Motor neuron (in vitro differentiated cells): ENCODE measurements around the gene DCDC2. TPM values are rescaled to one million over a fixed set of nuclear protein-coding genes. Genes with fewer than 3 reads are reported as not detected.
"Not testable (repeated sequence)": the region's sequence is repeated elsewhere in the genome, so short reads cannot be mapped to it uniquely, and the experiment has no call there.

ENCODE experiments used
- ATAC-seq, 8 experiments: fragments of 200-7000 bp; cut with Tn5 transposase; replicated peaks in 6 of 8; 2 replicates each; pipeline ENCODE4 v1.8.0; 2021; ENCODE audit warnings: mild to moderate bottlenecking in 8 of 8, moderate library complexity in 8 of 8
- H3K27ac ChIP-seq, 2 donors: fragments of 250-450 bp; sonication (Bioruptor Pico); 2 replicates each; pipeline ENCODE4 v1.9.0; 2021; ENCODE audit warnings: antibody characterized with exemption in 2 of 2, mild to moderate bottlenecking in 2 of 2, moderate library complexity in 1 of 2
- H3K4me1 ChIP-seq, 2 donors: fragments of 250-450 bp; sonication (Bioruptor Pico); replicated peaks in 1 of 2; 2 replicates each; pipeline ENCODE4 v1.6.1; 2021; ENCODE audit warnings: antibody characterized with exemption in 2 of 2, mild to moderate bottlenecking in 2 of 2, moderate library complexity in 1 of 2
- H3K4me3 ChIP-seq, 5 donors: fragments of 250-450 bp; sonication (Bioruptor Pico); 2 replicates each; pipeline ENCODE4 v1.9.0; 2021; ENCODE audit warnings: antibody characterized with exemption in 5 of 5, mild to moderate bottlenecking in 5 of 5, moderate library complexity in 4 of 5
- WGBS, 10 experiments: fragments of 450-650 bp; shearing (Covaris generic); methylation state at CpG; one replicate each; pipeline ENCODE4 v1.0.0; 2022; 5-methylcytosine and 5-hydroxymethylcytosine counted together
- in situ Hi-C, 9 experiments: fragments of 400-800 bp; cut with MboI; loops; one replicate each; pipeline ENCODE4 v1.15.0; 2021; ENCODE audit warnings: low sequenced_read_pairs in 9 of 9, low pct_unique_long_range_greater_than_20kb in 2 of 9; ENCODE audit not compliant: unreplicated experiment in 9 of 9
- total RNA-seq, 8 experiments: library from RNA; unstranded; fragments of 300-600 nt; gene quantifications; 2 replicates each; pipeline versions ENCODE4 v1.2.3 to v1.2.4, GENCODE V29; 2022

DCDC2 gene
- total RNA-seq, 8 experiments from 2014 or later, result 0.21 to 13.3 (median 0.90) TPM

DNA sequence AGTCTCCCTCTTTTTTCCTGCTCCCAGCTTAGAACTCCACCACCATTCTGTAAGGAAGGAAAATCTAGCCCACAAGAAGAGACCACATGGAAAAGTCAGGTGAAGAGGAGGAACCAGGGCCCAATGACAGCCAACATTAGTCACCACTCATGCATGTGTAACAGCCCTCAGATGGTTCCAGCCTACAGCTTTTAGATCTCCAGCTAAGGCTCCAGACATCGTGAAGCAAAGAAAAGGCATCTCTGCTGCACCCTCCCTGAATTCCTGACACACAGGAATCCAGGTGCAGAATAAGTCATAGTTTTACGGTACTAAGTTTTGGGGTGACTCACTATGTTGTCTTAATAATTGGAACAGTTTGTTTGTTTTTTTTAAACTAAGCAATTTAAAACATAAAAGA, 25.5 kb downstream of the DCDC2 start:
- in situ Hi-C loops, result no loop called here

DNA sequence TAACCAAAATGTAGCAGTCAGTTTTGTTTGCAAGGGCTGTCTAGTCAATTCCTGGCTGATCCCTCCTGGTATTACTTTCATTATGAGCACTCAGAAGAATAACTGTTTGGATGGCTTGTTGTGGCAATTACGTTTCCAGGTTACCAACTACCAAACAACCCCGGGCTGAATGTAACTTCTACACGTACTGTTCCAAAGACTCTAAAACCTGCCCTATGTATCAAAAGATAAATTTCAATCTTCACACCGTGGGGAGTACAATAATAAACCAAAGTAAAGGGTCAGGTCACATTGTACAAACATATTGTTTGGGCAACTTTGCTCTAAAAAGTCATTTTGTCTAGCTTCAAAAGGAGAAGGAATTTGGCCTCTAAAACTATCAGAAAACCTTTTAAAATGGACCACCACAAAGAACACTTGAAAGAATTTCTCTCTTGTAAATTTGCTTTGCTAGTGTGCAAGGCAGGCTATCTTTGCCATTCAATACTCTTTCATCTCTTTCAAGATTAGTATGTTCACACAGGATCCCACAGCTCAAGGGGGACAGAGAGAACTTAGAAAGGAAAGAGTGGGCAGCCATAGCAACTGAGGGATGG, 27.6 kb downstream of the DCDC2 start:
- ATAC-seq, result peak in 2 of 8 experiments; percentile 52 to 90
- WGBS, 10 experiments, result 0 to 80% (median 54%) methylated on average over 1 to 4 of the region's 4 CpGs
- in situ Hi-C loops, result no loop called here

More for the DNA sequence above, 25.5 kb downstream of the DCDC2 start:
- no peak overlapping the region for H3K4me3 ChIP-seq
- H3K4me1 ChIP-seq, result no peaks in the 10 kb centered on the region
- H3K27ac ChIP-seq, result no peak overlapping the region
- 30 to 100% (median 40%) methylated on average over 1 of the region's 2 CpGs; no CpG with 5 or more reads in 3 of the 10 experiments for WGBS, 10 experiments
- ATAC-seq, result no peak

DNA sequence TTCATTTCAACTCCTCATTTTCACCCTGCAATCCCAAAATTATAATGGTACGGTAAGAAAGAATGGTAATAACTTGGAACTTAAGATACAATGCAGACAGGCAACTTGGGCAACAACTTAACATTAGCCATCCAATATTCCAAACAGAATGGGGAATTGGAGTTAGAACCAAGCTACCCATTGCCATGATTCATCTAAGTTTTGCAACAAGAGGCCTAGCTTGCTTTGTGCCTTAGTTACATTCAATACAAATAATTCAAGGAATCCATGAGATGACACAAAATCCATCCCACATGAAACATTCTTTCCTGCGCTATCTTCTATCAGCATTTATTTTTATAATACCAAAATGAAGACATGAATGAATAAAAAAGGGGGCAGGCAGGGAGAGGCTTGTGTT, 28.4 kb downstream of the DCDC2 start:
- in situ Hi-C loops, result no loop called here
- no peak overlapping the region for H3K27ac ChIP-seq
- no peaks in the 10 kb centered on the region for H3K4me1 ChIP-seq
- no peak for ATAC-seq
- no peak overlapping the region for H3K4me3 ChIP-seq
- WGBS, 10 experiments, result 44 to 100% (median 80%) methylated on average over 1 to 2 of the region's 2 CpGs; no CpG with 5 or more reads in 2 of the 10 experiments

More for the DNA sequence above, 27.6 kb downstream of the DCDC2 start:
- H3K4me3 ChIP-seq, result no peak overlapping the region
- no peak overlapping the region for H3K27ac ChIP-seq
- no peaks in the 10 kb centered on the region for H3K4me1 ChIP-seq

DNA sequence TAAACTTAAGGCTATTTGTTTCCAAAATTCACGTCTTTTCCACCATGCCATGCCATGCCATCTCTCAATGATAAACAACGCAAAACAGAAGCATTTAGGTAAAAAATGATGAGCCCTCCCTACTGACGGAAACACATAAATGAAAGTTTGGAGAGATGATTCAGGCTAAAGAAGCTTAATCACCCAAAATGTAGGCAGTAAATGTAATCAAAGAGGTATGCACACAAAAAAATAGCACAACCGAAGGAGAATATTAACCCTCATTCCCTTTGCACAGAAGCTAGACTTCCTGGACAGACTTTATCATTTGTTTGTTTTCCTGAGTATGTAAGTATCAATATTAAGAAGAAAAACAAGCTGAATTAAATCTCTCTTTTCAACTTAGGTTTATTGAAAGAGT, 28.8 kb downstream of the DCDC2 start:
- in situ Hi-C loops, result no loop called here
- no peaks in the 10 kb centered on the region for H3K4me1 ChIP-seq
- no peak overlapping the region for H3K4me3 ChIP-seq
- 64 to 100% (median 88%) methylated on average over 2 to 4 of the region's 4 CpGs for WGBS, 10 experiments
- ATAC-seq, result no peak
- no peak overlapping the region for H3K27ac ChIP-seq

DNA sequence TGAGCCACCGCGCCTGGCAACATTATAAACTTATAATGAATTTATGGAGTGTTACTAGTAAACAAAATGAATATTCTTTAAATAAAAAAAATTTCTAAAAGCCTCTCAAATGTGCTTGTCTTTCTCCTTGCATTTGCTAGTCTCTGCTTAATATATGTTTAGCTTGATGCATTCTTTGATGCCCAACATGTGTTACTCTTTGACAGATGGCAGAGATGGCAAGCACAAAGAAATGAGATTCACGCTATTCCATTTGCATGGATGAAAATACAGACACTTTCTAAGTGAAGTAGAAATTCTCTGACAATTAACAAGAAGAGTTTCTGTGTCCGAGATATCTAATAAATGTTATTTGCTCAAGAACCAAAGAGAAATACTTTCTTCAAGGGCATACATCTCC, 30.1 kb downstream of the DCDC2 start:
- in situ Hi-C loops, result no loop called here
- WGBS, 10 experiments, result 17 to 100% (median 92%) methylated on average over 1 to 4 of the region's 4 CpGs
- H3K4me1 ChIP-seq, result no peaks in the 10 kb centered on the region

DNA sequence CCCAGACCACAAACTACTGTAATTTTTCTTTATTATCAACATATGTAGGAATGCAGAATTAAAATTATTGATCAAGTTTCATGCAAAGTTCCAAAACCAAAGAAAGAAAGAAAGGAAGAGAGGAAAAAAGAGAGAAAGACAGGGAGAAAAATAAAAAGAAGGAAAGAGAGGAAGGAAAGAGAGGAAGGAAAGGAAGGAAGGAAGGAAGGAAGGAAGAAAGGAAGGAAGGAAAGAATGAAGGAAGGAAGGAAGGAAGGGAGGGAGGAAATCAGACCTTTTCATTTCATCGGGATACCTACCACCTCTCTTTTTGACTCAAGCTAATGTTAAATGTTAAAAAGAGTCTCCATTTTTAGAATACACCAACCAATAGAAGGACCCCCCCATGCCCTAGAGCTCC, 31.9 kb downstream of the DCDC2 start:
- Histone ChIP-seq H3K4me3 (no peak overlapping the region), H3K4me1 (peaks cover 0 to 3% of the 10 kb centered on the region in 2 donors), H3K27ac (no peak overlapping the region)
- no peak for ATAC-seq
- in situ Hi-C loops, result no loop called here
- 90 to 100% (median 92%) methylated on average over 1 of the region's 1 CpG; no CpG with 5 or more reads in 5 of the 10 experiments for WGBS, 10 experiments

More for the DNA sequence above, 30.1 kb downstream of the DCDC2 start:
- ATAC-seq, result no peak
- Histone ChIP-seq H3K27ac (no peak overlapping the region), H3K4me3 (no peak overlapping the region)

DNA sequence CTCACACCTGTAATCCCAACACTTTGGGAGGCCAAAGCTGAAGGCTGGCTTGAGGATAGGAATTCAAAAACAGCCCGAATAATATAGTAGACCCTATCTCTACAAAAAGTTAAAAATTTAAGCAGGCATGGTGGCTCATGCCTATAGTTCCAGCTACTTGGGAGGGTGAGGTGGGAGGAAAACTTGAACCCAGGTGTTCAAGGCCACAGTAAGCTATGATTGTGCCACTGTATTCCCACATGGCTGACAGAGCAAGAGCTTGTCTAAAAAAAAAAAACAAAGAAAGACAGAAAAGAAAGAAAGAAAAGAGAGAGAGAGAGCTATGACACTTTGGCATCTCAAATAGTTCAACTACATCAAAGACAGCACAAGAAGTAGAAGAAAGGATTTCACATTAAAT, 33.2 kb downstream of the DCDC2 start:
- 0 to 100% (median 88%) methylated on average over 1 of the region's 1 CpG; no CpG with 5 or more reads in 2 of the 10 experiments for WGBS, 10 experiments
- Histone ChIP-seq H3K4me1 (peaks cover 0 to 3% of the 10 kb centered on the region in 2 donors), H3K27ac (no peak overlapping the region), H3K4me3 (no peak overlapping the region)
- in situ Hi-C loops, result no loop called here
- ATAC-seq, result no peak

DNA sequence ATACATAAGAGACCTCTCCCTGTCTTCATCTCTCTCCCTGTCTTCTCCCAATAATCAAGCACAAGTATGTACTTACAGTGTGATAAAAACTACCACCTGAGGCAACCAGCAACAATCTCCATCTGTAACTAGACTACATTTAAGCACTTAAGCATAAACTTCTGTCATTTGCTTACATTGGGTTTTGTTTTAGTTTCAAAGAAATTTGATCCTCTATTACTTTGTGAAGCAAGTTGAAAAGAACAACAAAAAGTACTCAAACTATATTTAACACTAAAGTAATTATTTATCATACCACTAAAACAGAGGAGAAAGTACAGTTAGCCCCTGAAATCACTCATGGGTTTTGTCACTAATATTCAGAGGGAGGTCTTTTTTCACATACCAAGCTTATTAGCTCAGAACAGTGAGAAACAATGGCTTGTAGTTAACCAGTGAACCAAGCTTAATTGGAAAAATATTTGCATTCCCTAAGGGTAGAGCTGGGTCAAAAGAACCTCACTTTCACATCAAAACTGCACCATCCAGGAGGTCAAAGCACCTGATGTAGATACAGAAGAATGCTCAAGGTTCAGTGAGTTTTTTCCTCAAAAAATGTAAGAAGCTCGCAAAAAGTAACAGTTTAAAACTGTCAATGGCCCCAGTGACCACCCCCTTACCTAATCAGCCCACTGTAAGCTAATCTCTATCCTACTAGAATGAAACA, 34.1 kb downstream of the DCDC2 start:
- in situ Hi-C loops, result no loop called here
- ATAC-seq, result no peak
- H3K27ac ChIP-seq, result no peak overlapping the region

DNA sequence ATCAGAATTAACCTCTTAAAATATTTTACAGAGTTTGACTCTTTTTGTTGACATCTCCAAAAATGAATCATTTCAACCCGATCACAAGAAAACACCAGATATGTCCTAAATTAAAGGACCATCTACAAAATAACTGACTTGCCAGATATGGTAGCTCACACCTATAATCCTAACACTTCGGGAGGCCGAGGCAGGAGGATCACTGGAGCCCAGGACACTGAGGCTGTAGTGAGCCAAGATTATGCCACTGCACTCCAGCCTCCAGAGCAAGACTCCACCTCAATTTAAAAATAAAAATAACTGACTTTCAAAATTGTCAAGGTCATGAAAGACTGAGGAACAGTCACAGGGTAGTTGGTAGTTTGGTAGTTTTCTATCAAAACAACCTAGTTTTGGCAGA, 34.9 kb downstream of the DCDC2 start:
- in situ Hi-C loops, result no loop called here
- Histone ChIP-seq H3K27ac (no peak overlapping the region), H3K4me3 (no peak overlapping the region), H3K4me1 (peaks cover 0 to 3% of the 10 kb centered on the region in 2 donors)
- ATAC-seq, result no peak
- 23 to 100% (median 89%) methylated on average over 1 to 3 of the region's 3 CpGs; no CpG with 5 or more reads in 2 of the 10 experiments for WGBS, 10 experiments

More for the DNA sequence above, 34.1 kb downstream of the DCDC2 start:
- WGBS, 10 experiments, result 25 to 83% (median 50%) methylated on average over 1 of the region's 1 CpG; no CpG with 5 or more reads in 1 of the 10 experiments
- Histone ChIP-seq H3K4me1 (peaks cover 0 to 3% of the 10 kb centered on the region in 2 donors), H3K4me3 (no peak overlapping the region)

DNA sequence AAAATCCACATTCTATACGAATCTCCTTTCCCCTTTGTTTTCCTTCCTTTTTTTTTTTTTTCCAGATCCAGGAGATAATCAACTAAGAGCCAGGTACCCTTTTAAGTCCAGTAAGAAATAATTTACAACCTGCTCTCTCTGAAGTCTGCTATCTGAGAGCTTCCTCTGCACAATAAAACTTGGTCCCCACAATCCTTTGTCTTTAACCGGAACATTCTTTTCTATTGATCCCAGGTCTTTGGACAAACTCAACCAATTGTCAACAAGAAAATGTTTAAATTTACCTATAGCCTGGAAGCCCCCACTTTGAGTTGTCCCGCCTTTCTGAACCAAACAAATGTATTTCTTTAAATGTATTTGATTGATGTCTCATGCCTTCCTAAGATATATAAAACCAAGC, 35.4 kb downstream of the DCDC2 start:
- 44 to 91% (median 66%) methylated on average over 2 to 3 of the region's 3 CpGs for WGBS, 10 experiments
- H3K4me1 ChIP-seq, ATAC-seq, H3K4me3 ChIP-seq, in situ Hi-C loops, H3K27ac ChIP-seq: not testable (repeated sequence)

DNA sequence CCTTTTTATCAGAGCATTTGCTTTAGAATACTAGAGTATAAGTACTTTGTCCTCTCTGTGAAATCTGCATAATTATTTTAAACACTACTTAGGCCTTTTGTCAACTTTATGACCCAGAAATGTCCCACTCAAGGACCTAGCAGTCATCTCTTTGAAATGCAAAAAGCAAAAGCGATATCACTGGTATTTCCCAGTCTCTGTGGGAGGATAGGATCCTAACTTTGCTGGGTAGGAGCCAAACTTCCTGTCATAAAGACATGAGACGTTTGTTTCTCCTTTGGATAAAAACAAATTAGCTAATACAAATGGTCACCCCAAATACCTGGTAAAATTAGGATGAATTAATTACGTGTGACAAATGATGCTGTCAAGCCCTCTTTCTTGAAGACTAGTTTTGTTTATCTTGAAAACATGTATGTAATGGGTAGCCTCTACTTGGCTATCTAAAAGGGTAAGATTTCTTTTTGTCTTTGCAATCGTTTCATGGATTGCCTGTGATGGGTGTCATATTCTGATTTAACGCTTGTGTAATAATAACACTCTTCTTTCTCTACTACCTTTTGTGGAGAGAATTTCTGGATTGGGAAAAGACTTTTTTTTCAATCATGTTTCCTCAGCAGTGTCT, 36.2 kb downstream of the DCDC2 start:
- WGBS, 10 experiments, result 24 to 66% (median 46%) methylated on average over 2 to 5 of the region's 5 CpGs
- peaks cover 0 to 3% of the 10 kb centered on the region in 2 donors for H3K4me1 ChIP-seq
- peak in 2 of 8 experiments; percentile 21 to 38 for ATAC-seq

DNA sequence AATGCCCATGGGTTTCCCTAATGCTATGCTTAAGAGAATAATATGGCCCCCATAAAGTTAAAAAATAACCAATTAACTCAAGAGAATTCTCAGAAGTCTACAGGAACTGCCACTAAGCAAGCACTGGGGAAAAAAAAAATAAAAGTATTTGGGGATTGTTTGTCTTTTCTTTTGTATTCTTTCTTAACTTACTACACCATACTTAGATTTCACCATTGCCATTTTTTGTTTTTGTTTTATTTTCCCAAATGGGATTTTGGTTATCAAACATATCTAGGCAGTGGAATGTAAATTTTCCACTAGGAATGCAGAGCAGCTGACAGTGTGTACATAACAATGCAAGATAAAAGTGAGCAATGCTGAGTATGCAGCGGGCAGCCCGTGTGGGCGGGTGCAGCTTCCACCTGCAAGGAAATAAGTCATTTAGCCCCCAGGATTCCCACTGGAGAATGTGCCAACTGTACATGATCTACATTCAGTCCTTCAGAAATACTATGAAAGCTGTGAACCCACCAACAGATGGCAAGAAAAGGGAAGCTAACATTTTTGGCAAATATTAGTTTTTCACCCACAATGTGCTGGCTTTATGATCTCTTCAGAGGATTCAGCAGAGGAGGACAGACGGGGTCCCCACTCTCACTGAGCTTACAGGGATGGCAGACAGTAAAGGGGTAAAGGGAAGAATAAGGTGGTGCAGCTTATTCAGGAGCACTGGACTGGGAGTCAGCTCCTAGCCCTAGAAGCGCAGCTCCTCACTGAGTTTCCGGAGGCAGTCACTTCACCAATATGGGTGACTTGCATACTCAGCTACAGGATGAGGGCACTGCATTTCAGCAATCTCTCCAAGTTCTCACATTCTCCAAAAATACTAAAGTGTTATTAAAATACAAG, 44.4 kb downstream of the DCDC2 start:
- ATAC-seq, result peak in 7 of 8 experiments; percentile 27 to 90 (median 54)

More for the DNA sequence above, 36.2 kb downstream of the DCDC2 start:
- in situ Hi-C loops, result no loop called here
- Histone ChIP-seq H3K4me3 (no peak overlapping the region), H3K27ac (no peak overlapping the region)

More for the DNA sequence above, 44.4 kb downstream of the DCDC2 start:
- H3K4me3 ChIP-seq, result no peak overlapping the region
- H3K27ac ChIP-seq, result no peak overlapping the region
- in situ Hi-C loops, result no loop called here
- 0 to 58% (median 36%) methylated on average over 1 to 6 of the region's 6 CpGs for WGBS, 10 experiments
- H3K4me1 ChIP-seq, result peaks cover 0 to 3% of the 10 kb centered on the region in 2 donors
